Stimulated activated CD8-positive, alpha-beta memory T cell treated with anti-CD3 and anti-CD28 coated beads, Interleukin-15, amount 100 ng/mL, for 24 hours (primary cell): ENCODE measurements around the gene HTR3B.
"Not testable (repeated sequence)": the region's sequence is repeated elsewhere in the genome, so short reads cannot be mapped to it uniquely, and the experiment has no call there.

ENCODE experiments used
- DNase-seq: peaks from one replicate; pipeline ENCODE4 v3.0.0-alpha.2; 2020; ENCODE audit warnings: low read depth

The HTR3B gene

DNA sequence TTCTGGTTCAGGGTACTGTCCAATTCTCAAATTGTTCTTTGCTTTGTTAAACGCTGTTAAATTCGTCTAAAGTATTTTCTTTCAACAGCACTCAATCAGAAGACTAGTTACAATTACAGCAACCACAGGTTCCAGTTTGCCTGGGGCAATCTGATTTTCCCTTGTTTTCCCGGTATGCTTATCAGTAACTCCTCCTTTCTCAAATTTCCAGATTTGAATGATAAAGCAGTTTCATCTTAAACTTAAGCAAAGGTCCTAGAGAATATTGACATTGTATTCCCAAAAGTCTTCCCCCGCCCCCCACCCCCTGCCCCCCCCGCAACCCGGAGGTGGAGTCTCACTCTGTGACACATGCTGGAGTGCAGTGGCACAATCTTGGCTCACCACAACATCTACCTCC, 18.7 kb upstream of the HTR3B start:
- no peak for DNase-seq

DNA sequence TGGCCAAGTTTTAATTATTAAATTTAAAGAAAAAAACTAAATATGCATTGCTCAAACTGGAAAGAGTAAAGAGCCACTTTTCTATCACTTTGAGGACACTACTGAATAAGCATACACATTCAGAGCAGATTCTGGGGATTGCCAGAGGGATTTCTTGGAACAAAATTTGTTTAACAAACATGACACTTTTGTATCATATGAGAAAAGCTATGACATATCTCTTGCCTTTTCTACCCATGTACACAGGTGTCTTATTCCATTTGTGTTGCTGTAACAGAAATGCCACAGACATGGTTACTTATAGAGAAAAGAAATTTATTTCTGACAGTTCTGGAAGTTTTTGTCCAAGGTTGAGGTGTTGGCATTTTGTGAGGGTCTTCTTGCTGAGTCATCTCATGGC, 15.7 kb upstream of the HTR3B start:
- DNase-seq, result no peak

GRCh38 chr11:113894421-113894996, 10.1 kb upstream of the HTR3B start:
- DNase-seq, result no peak

GRCh38 chr11:113895367-113896155, 9.0 kb upstream of the HTR3B start:
- DNase-seq, result no peak

DNA sequence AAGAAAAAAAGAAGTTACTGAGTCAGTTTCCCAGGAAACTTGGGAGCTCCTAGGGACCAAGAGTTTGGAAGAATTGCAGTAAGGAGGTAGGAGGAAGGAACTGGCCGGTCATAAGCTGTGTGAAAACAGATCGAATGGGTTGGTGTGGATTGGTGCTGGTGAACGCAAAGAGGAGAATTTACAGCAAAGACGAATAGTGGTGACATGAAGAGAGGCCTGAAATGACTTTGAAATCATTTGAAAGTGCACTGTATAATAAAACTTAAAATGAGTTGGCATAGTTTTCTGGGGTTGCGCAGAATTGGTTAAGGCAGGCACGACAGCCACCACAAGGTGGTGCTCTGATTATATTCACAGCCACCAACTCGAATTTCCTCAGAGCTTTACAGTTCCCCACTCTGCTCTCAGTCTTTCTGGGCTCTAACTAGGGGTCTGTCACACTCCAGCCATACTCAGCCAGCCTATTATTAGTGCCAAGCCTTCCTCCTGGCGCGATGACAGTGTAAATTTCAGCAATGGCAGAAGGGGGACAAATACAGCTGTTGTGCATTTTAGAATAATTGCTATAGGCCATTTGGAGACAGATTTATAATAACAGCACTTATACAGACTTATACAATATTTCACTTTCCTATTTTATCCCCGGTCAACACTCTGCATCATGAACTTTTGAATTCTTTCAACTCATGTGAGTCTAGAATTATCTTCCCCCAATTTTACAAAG, 8.3 kb upstream of the HTR3B start:
- DNase-seq, result no peak

DNA sequence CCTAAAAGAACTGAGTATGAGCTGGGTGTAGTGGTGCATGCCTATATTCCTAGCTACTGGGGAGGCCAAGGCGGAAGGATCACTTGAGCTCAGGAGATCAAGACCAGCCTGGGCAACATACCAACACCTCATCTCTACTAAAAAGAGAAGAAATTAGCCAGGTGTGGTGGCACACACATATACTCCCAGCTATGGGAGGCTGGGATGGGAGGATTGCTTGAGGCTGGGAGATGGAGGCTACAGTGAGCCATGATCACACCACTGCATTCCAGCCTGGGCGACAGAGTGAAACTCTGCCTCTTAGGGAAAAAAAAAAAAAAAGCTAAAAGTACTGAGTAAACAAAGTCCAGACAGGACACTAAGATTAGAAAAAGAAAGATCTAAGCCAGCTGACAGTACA, 3.5 kb upstream of the HTR3B start:
- no peak for DNase-seq

DNA sequence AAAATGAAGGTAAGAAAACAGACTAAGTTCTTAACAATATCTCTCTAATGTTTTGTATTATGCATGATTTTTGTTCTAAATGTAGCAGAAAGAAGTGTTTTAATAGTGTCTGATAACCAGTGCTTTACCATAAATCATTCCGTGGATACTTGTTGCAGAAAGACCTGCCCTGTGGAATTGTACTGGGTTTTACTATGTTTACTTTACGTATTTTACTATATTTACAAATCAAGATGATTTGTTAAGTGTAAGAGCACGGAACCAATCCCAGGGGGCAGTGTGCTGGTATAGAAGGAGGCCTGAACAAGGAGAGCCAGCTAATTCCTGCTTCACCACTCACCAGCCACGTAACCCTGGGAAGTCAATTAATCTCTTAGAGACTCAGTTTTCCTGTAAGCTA, 1.4 kb downstream of the HTR3B start:
- DNase-seq, result no peak

GRCh38 chr11:113906516-113906915, 1.9 kb downstream of the HTR3B start:
- no peak for DNase-seq

GRCh38 chr11:113907152-113907551, 2.6 kb downstream of the HTR3B start:
- no peak for DNase-seq

DNA sequence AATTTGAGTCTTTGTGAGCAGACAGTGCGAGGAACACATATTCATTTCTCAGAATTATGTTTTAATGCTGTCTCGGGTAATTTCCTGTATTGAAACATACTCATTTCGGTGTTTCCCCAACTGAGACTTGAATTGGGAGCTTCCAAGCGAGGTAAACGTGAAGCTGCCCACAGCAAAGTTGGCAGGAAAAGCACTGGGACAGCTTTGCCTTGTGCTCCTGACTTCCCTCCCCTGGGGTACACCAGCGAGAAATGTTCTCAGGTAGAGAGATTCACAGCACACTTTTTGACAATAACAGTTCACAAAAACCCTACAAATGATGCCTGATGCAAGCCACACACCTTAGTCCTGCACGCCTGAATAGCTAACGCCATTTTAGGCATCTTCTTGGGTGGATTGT, 3.1 kb downstream of the HTR3B start:
- DNase-seq, result no peak

DNA sequence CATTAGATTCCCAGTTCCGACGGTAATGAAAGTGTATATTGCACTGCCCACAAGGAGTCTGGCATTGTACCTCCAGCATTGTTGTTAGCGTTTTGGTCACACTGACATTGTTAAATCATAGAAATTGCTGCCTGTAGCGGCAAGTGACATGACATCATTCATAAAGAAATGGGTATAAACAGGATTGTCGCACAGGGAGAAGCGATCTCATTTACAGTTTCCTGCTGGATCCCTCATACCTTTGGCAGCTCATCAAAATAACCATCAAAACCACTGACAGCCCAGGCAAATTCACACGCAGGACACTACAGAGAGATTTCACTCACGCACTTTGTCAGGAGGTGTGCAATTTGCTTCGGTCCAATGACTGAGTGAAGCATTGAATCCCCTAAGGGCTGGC, 3.5 kb downstream of the HTR3B start:
- no peak for DNase-seq

- DNase-seq, result not testable (repeated sequence)
These were observed 6.9 kb downstream of the HTR3B start for GRCh38 chr11:113911491-113911890.

DNA sequence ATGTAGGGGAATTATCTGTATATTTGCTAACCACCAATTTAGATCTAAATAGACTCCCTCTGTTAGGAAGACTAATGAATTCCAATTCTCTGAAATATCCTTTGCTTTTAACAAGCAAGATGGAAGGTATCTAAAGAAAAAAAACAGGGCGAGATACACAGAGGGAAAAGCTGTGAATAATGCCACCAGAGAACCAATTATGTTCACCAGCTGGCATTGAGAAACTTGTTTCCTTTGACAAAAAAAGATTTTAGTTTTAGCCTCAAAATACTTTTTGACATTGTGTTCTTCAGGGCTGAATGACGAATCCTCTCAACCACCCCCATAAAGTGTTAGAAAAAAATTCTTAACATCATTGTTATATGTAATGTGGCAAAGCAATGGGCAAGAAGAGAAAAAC, 19.0 kb downstream of the HTR3B start:
- no peak for DNase-seq

- no peak for DNase-seq
These were observed 21.9 kb downstream of the HTR3B start for GRCh38 chr11:113926273-113927197.

- no peak for DNase-seq
These were observed 23.7 kb downstream of the HTR3B start for GRCh38 chr11:113928311-113928710.

DNA sequence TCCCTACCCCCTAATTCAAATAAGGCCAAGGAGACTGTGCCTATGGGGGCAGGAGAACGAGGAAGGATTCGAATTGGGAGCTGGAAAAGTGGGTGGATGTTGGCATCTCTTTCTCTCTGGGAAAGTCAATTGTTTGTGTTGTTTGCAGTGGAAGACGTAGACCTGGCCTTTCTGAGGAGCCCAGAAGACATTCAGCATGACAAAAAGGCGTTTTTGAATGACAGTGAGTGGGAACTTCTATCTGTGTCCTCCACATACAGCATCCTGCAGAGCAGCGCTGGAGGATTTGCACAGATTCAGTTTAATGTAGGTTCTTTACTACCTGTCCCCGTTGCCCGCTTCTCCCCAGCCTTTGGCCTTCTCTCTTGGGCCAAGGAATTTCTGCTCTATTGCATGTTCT, 28.2 kb downstream of the HTR3B start:
- no peak for DNase-seq

DNA sequence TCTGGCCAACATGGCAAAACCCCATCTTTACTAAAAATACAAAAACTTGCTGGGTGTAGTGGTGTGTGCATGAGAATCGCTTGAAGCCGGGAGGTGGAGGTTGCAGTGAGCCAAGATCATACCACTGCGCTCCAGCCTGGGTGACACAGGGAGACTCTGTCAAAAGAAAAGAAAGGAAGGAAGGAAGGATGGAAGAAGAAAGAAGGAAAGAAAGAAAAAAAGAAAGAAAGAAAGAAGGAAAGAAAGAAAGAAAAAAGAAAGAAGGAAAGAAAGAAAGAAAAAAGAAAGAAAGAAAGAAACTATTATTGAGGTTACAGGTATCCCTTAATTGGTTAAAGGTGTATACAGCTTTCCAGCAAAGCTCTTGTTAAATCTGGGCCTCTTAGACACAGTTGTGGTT, 29.6 kb downstream of the HTR3B start:
- DNase-seq, result not testable (repeated sequence)

DNA sequence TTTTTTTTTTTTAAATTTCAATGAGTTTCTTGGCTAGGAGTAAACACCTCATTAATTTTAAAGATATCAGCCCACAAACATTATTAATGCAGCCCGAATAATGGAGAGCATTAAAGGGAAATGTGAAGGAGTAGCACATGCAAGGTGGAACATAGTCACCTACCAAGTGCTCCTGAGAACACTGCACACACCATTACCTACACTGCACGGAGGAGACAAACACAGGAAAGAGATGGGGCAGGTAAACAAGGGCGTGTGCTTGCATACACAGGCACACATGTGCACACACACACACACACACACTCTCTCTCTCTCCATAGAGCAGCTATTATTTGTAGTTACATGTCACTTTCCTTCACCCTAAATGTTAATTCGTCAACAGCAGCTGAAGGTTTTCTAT, 30.2 kb downstream of the HTR3B start:
- no peak for DNase-seq

DNA sequence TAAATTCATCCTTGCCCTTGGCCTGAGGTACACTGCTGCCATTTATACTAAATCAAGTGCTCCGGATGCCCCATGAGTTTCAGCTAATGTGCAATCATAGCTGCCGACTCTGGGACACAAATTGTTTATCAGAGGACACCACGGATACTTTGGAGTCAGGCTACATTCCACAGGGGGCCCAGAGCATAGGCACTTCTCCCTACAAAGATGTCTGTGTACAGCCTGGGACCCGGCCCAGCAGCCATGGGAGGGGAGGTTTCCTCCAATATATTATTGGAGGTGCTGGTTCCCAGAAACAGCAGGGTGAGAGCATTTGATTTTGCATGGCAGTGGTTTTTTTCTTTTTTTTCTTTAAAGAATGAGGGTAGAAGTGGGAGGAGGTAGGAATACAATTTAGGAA, 31.3 kb downstream of the HTR3B start:
- no peak for DNase-seq

DNA sequence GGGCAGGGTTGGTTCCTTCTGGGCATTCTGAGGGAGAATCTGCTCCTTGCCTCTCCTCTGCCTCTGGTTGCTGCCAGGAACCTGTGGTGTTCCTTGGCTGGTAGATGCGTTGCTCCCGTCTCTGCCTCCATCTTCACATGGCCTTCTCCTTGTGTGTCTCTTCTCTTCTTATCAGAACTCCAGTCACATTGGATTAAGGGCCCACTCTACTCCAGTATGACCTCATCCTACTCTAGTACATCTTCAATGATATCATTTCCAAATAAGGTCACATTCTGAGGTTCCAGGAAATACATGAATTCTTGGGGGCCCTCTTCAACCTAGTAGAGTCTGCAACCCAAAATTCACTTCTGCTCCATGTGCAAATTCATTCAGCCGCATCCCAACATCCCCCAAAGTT, 33.3 kb downstream of the HTR3B start:
- no peak for DNase-seq

GRCh38 chr11:113942256-113942655, 37.7 kb downstream of the HTR3B start:
- no peak for DNase-seq

DNA sequence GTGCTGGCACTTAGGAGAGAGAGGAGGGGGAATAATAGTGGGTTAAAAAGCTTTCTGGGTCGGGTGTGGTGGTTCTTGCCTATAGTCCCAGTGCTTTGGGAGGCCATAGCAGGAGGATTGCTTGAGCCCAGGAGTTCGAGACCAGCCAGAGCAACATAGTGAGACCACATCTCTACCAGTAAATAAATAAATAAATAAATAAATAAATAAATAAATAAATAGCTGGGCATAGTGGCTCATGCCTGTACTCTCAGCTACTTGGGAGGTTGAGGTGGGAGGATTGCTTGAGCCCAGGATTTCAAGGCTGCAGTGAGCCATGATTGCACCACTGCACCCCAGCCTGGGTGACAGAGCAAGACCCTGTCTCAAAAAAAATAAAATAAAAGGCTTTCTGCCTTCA, 41.6 kb downstream of the HTR3B start:
- not testable (repeated sequence) for DNase-seq
